ENCODE results near the gene FEM1B.

Gene FEM1B

GRCh38 chr15:68268405-68268804, 9.1 kb upstream of the FEM1B start:
- DNase-seq (ENCODE audit: low spot score in 2 of 2), result no peak
- H3K4me3 ChIP-seq, result no peak overlapping the region

GRCh38 chr15:68271854-68272471, 5.6 kb upstream of the FEM1B start:
- H3K4me1 ChIP-seq, result peaks cover 6% of the 10 kb centered on the region

More at GRCh38 chr15:68268405-68268804, 9.1 kb upstream of the FEM1B start:
- Histone ChIP-seq H3K4me1 (peaks cover 8% of the 10 kb centered on the region), H3K9me3 (no peaks in the 10 kb centered on the region), H3K27me3 (ENCODE audit: low read depth) (peaks cover 46% of the 10 kb centered on the region), H3K36me3 (replicated peaks) (no peaks in the 10 kb centered on the region)
- in situ Hi-C loops (cut with MboI; ENCODE audit: low sequenced_read_pairs), result no loop called here

DNA sequence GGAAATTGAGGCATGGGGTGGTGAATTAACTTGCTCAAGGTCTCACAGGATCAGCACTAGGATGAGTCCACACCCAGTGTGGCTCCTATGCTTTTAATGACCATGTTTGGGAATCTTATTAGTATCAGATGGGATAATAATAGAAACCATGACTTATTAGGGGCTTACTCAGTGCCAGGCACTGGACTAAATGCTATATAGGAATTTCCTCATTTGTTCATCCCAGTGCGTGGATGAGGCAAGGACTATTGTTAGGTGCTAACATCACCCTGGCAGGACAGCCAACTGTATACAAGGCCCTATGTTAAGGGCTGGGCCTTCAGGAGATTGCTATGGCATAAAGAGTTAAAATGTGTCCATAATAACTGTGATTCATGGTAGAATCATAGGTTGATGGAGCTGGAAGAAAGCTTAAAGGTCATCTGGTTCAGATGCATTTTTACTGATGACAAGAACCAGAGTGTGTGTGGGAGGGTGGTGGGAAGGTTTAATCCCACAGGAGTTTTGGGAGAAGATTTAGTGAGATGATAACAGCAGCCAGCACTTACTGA, 4.7 kb upstream of the FEM1B start:
- Histone ChIP-seq H3K4me3 (no peak overlapping the region), H3K27me3 (ENCODE audit: low read depth) (peaks cover 10% of the 10 kb centered on the region), H3K4me1 (peaks cover 10% of the 10 kb centered on the region), H3K9me3 (no peaks in the 10 kb centered on the region), H3K36me3 (replicated peaks) (no peaks in the 10 kb centered on the region)
- no peak for DNase-seq (ENCODE audit: low spot score in 2 of 2)
- in situ Hi-C loops (cut with MboI; ENCODE audit: low sequenced_read_pairs), result no loop called here

More at GRCh38 chr15:68271854-68272471, 5.6 kb upstream of the FEM1B start:
- Histone ChIP-seq H3K9me3 (no peaks in the 10 kb centered on the region), H3K27me3 (ENCODE audit: low read depth) (peaks cover 17% of the 10 kb centered on the region), H3K36me3 (replicated peaks) (no peaks in the 10 kb centered on the region), H3K4me3 (no peak overlapping the region)
- no peak for DNase-seq (ENCODE audit: low spot score in 2 of 2)
- in situ Hi-C loops (cut with MboI; ENCODE audit: low sequenced_read_pairs), result no loop called here

DNA sequence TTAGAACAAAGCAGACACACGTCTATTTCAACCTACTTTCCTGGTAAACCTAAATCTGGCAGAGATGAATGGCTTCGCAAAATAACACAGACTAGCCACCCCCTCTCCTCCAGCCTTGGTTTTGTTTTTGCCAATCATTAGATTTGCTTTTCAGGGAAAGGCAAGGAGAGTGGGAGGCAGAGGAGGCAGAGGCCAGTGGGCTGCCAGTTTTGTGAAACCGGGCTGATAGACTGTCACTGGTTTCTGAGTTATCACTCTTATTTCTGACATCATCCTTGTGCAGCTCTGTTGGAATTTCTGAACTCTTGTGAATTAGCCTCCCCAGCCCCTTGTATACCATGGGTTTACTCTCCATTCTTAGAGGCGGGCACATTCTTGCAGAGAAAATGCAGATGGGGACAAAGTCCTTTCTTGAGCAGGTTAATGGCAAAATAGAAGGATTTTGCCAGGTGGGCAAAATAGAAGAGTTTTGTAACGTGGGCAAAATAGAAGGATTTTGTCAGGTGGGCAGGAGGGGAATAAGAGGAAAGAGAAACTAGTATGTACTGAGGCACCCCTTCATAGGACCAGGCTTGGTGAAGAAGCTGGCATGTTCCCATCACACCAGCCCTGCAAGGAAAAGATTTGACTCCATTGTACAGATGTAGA, 3.2 kb upstream of the FEM1B start:
- in situ Hi-C loops (cut with MboI; ENCODE audit: low sequenced_read_pairs), result no loop called here
- no peak for DNase-seq (ENCODE audit: low spot score in 2 of 2)
- Histone ChIP-seq H3K27me3 (ENCODE audit: low read depth) (no peaks in the 10 kb centered on the region), H3K9me3 (no peaks in the 10 kb centered on the region), H3K4me3 (no peak overlapping the region), H3K36me3 (replicated peaks) (peaks cover 4% of the 10 kb centered on the region; the same call in 1 of the 2 replicates), H3K4me1 (peaks cover 10% of the 10 kb centered on the region)

DNA sequence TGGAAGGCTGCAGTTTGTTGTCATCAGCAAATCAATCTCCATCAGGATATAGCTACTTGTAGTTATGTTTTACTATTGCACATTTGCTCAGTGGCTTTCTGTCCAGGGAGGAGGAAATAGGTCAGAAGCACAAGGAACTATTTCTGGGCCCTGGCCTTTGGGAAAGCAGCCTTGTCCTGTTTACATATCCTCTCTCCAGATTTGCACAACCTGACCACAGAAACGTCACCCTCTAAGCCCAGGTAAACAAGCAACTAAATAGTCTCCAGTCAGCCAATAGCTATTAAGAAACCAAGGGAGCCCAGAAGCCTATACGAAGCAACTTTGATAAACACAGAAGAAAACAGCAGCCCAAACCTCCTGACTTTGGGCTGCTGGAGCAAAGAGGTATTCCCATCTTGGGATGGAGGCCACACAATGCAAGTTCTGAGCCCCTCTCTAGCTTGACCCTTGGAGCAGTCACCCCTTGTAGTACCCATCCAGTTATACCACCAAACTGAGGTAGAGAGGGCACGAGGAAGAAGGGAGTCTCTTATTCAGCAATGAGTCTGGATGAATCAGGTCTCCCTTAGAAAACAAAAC, 2.3 kb upstream of the FEM1B start:
- Histone ChIP-seq H3K4me3 (no peak overlapping the region), H3K4me1 (peaks cover 18% of the 10 kb centered on the region), H3K36me3 (replicated peaks) (peaks cover 5% of the 10 kb centered on the region; the same call in 1 of the 2 replicates), H3K9me3 (no peaks in the 10 kb centered on the region), H3K27me3 (ENCODE audit: low read depth) (no peaks in the 10 kb centered on the region)
- in situ Hi-C loops (cut with MboI; ENCODE audit: low sequenced_read_pairs), result no loop called here
- no peak for DNase-seq (ENCODE audit: low spot score in 2 of 2)

DNA sequence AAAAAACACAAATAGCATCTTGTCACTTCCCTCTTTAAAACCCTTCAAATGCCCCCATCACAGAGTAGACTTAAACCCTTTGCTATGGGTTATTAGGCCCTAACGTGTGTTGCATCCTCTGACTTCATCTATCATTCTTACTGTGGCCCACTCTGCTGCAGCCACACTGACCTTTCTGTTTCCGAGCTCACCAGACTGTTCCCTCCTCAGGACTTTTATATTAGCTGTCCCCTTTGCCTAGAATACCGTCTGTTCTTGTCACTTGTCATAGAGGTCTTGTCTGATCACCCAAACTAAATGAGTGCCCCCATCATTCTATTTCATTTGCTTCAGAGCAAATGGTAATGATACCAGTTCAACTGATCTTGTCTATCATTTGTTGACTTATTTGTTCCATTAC, 877 bp upstream of the FEM1B start:
- Histone ChIP-seq H3K4me1 (peaks cover 29% of the 10 kb centered on the region), H3K9me3 (no peaks in the 10 kb centered on the region), H3K36me3 (replicated peaks) (peaks cover 5% of the 10 kb centered on the region; the same call in 1 of the 2 replicates), H3K4me3 (peak overlapping the region; percentile 93), H3K27me3 (ENCODE audit: low read depth) (no peaks in the 10 kb centered on the region)
- in situ Hi-C loops (cut with MboI; ENCODE audit: low sequenced_read_pairs), result no loop called here
- DNase-seq (ENCODE audit: low spot score in 2 of 2), result no peak

DNA sequence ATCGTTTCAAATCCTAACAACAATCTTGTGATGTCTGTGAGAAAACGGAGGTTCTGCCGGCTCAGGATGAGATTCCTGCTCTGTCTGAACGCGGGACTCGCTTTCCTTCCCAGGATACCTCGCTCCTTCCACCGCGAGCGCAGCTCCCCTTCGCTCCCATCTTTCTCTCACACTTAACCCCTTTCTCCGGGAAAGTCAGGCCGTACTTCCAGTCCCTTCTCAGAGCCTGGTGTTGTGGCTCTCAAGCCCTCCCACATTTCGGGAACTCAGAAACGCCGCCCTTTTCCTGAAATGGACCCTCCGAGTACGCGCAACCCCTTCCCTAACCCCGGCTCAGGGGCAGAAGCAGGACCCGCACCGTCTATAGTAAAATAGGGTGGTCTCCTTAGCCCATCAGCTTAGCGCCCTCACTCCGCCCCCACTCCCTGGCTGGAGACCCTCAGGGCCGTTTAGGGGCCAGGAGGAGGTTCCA, 378 bp upstream of the FEM1B start:
- Histone ChIP-seq H3K36me3 (replicated peaks) (peaks cover 5% of the 10 kb centered on the region; the same call in 1 of the 2 replicates), H3K4me3 (peak overlapping the region; percentile 93), H3K27me3 (ENCODE audit: low read depth) (no peaks in the 10 kb centered on the region), H3K4me1 (peaks cover 34% of the 10 kb centered on the region), H3K9me3 (no peaks in the 10 kb centered on the region)
- peak; percentile 76 to 85 for DNase-seq (ENCODE audit: low spot score in 2 of 2)
- in situ Hi-C loops (cut with MboI; ENCODE audit: low sequenced_read_pairs), result no loop called here

DNA sequence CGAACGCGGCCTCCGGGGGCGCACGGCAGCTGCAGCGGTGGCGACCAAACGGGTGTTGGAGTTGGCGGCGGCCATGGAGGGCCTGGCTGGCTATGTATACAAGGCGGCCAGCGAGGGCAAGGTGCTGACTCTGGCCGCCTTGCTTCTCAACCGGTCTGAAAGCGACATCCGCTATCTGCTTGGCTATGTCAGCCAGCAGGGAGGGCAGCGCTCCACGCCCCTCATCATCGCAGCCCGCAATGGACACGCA, 725 bp downstream of the FEM1B start:
- Histone ChIP-seq H3K4me3 (peak overlapping the region; percentile 93), H3K9me3 (no peaks in the 10 kb centered on the region), H3K27me3 (ENCODE audit: low read depth) (no peaks in the 10 kb centered on the region), H3K4me1 (peaks cover 38% of the 10 kb centered on the region), H3K36me3 (replicated peaks) (peaks cover 5% of the 10 kb centered on the region; the same call in 1 of the 2 replicates)
- in situ Hi-C loops (cut with MboI; ENCODE audit: low sequenced_read_pairs), result no loop called here
- peak in 1 of 2 experiments; percentile 88 for DNase-seq (ENCODE audit: low spot score in 2 of 2)

DNA sequence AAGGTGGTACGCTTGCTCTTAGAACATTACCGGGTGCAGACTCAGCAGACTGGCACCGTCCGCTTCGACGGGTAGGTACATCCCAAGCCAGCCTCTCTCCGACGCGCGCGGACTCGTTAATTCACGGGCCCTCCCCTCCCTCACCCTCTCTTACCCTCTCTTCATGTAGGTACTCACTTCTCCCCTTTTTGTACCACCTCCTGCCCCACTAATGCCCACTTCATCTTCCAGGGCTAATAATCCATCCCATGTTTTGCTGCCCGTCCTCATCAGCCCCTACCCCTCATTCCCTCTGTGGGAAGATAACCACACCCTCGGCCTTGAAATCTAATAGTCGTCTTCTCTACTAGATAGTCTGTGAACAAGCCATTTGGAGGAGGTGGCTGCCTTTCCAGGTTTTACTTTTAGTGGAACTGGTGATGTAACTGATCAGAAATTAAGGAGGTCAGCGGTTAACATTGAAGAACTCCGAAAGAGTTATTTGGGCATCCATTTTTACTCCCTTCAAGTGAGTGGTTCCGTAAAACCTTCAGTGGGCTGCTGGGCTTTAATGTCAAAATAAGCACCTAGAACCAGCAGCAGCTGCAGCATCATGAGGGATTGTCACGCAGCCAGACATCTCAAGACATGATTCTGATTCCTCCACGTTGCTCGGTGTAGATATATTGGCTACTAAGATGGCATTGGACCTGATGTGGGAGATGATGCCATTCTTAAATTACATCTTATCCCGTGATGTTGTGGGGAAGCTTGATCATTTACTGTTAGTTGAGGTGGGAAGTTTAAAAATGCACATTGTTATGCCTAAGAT, 1.3 kb downstream of the FEM1B start:
- Histone ChIP-seq H3K27me3 (ENCODE audit: low read depth) (no peaks in the 10 kb centered on the region), H3K4me3 (peak overlapping the region; percentile 93), H3K36me3 (replicated peaks) (peaks cover 5% of the 10 kb centered on the region; the same call in 1 of the 2 replicates), H3K9me3 (no peaks in the 10 kb centered on the region), H3K4me1 (peaks cover 38% of the 10 kb centered on the region)
- in situ Hi-C loops (cut with MboI; ENCODE audit: low sequenced_read_pairs), result no loop called here
- DNase-seq (ENCODE audit: low spot score in 2 of 2), result peak; percentile 76 to 77

DNA sequence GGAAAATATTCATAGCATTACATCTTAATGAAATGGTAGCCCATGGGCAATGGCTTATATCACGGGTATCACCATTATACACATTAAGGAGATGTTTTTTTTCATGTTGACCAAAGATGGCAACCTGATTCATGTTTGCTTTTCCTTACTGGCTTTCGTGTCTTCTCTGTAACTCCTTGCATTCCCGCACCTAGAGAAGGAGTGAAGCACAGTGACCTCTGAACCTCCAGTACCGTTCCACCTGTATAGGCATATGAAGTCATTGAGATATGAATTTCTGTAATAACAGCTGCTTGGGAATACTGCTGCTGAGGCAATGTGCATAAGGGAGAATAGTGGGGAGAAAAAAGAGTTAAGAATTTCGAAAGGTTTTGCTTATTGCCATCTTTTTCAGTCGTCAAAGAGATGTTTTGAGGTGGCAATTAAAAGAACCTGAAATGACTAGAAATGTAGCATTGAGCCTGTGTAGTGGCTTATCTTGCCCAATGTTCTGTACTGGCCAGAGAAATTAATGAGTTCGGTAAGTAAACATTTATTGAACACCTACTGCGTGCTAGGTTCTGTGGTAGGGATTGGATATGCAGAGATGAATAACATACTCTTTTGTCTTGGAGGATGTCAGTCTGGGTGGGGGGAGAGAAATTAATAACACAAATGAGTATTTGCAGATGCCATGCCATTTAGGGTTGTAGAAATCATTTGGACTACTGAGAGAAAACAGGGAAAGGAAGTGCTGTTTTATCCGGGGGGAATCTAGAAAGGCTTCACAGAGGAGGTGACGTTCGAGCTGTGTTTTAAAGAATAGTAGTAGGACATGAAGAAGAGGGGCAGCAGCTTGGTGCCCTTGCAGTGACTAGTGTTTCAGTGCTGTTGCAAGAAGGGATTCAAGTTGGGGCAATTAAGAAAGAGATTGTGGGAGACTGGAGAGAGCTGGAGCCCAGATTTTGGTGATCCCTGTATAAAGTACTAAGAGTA, 2.5 kb downstream of the FEM1B start:
- H3K4me3 ChIP-seq, result peak overlapping the region; percentile 93
- peaks cover 17% of the 10 kb centered on the region for H3K36me3 ChIP-seq (replicated peaks)
- H3K9me3 ChIP-seq, result no peaks in the 10 kb centered on the region
- in situ Hi-C loops (cut with MboI; ENCODE audit: low sequenced_read_pairs), result no loop called here
- H3K27me3 ChIP-seq (ENCODE audit: low read depth), result no peaks in the 10 kb centered on the region
- DNase-seq (ENCODE audit: low spot score in 2 of 2), result peak in 1 of 2 experiments; percentile 55
- H3K4me1 ChIP-seq, result peaks cover 40% of the 10 kb centered on the region

DNA sequence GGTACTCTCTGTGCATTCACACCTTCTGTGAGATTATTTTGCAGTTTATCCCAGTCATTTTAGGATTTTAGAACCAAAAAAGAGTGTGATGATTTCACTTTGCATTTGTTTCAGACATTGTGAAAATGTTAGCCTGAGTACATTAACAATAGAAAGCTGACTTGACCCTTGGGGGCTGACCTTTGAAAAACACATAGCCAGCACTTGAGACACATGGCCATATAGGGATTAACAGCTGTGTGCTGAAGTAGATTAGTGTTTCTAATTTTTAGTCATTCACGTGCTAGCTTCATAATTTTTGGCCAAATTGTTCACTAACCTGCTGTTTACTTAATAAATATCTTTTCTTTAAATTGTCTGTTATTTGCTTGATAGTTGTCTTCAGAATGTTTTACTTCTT, 3.5 kb downstream of the FEM1B start:
- in situ Hi-C loops (cut with MboI; ENCODE audit: low sequenced_read_pairs), result no loop called here
- Histone ChIP-seq H3K4me3 (peak overlapping the region; percentile 93), H3K4me1 (peaks cover 44% of the 10 kb centered on the region), H3K36me3 (replicated peaks) (peaks cover 20% of the 10 kb centered on the region), H3K27me3 (ENCODE audit: low read depth) (no peaks in the 10 kb centered on the region), H3K9me3 (no peaks in the 10 kb centered on the region)
- DNase-seq (ENCODE audit: low spot score in 2 of 2), result peak; percentile 62 to 86

- in situ Hi-C loops (cut with MboI; ENCODE audit: low sequenced_read_pairs), result no loop called here
- peaks cover 34% of the 10 kb centered on the region for H3K4me1 ChIP-seq
- DNase-seq (ENCODE audit: low spot score in 2 of 2), result no peak
- peaks cover 23% of the 10 kb centered on the region for H3K36me3 ChIP-seq (replicated peaks)
- no peaks in the 10 kb centered on the region for H3K9me3 ChIP-seq
- no peak overlapping the region for H3K4me3 ChIP-seq
- no peaks in the 10 kb centered on the region for H3K27me3 ChIP-seq (ENCODE audit: low read depth)
Measured at GRCh38 chr15:68283401-68283800, 5.9 kb downstream of the FEM1B start.

All from HAP-1 (cell line).